ENCODE data around the gene MST1. TPM values are rescaled to one million over a fixed set of nuclear protein-coding genes. Genes with fewer than 3 reads are reported as not detected.

Gene MST1
- total RNA-seq, result 5.4 and 6.2 TPM in 2 replicates

GRCh38 chr3:49689046-49689907, at the start of gene MST1, which contains the start of gene RNF123:
Gene MST1, minus strand, starts transcription at chr3:49689474. Its CDS starts 783 bp downstream, at chr3:49688691.
Gene RNF123, plus strand, starts transcription at chr3:49689557. Its CDS starts 1,609 bp downstream, at chr3:49691166.

DNA sequence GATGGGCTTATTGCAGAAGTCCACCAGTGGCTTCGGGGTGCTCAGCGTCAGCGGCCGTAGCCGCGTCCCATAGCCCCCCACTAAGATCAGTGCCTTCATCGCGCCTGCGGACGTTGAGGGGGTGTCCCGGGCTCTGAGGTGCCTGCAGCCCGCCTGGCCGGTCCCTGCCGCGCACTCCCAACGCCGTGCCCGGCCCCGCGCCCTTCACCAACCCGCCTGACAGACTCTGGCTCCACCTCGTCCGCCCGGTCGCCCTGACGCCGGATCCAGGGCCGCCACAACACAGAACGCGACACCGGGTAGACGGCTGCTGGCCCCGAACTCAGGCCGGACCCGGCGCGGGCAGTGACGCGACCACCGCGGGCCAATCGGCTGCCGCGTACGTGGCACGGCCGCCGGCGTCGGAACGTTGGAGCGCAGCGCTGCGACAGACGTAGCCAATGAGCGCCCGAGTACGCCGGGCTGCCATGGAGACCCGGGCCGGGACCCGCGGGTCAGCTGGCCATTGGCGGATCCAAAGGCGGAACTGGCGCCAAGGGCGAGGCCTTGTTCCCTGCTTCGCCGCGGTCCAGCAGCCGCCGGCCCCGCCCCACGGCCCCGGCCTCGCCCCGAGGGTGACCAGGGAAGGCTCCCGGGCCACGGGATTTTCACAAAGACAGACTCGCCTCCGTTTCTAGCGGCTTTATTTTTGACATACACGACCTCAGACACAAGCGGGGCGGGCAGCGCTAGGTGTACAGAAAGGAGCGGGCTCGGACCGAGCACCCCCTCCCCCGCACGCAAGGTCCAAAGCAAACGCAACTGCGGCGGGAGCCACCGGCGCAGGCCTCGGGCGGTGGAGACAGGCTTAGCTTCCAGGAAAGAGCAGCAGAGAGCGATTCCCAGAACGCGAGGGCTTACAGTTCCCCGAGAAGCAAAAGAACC, 34.6 kb upstream of the MST1 start, which contains the start of gene GMPPB:
TSS of gene GMPPB (minus strand) at position 324 of the 924 bp plus-strand sequence. CDS start at position 99, 225 bp downstream.

DNA sequence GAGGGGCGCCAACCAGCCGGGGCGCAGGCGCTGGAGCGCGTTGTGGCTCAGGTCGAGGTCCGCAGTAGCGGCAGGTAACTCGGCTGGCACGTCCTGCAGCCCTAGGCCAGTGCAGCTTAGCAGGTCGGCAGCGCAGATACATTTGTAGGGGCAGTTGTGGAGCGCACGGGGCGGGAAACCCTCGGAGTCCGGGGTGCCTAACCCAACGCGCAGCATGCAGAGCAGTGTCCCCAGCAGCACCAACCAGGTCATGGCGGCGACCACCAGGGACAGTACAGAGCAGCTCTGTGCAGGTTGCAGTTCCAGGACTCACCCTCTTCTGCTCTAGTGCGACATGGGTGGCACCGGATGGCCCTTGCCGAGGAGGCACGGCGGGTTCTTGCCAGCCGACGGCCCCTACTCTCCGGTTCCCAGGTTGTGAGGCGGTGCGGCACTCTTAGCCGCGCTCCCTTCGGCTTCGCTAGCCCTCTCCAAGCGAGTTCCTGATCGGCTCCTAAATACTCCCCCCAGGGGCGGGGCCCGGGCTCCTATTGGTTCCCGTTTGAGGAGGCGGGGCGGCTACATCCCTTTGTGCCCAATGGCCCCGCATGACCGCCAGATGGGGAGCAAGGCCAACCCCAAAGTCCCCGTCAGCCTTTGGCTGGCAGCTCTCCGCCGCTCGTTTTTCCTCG, 30.1 kb upstream of the MST1 start, which contains the start of gene AMIGO3:
TSS of gene AMIGO3 (minus strand) at position 471 of the 671 bp plus-strand sequence. CDS start at position 252, 219 bp downstream.

DNA sequence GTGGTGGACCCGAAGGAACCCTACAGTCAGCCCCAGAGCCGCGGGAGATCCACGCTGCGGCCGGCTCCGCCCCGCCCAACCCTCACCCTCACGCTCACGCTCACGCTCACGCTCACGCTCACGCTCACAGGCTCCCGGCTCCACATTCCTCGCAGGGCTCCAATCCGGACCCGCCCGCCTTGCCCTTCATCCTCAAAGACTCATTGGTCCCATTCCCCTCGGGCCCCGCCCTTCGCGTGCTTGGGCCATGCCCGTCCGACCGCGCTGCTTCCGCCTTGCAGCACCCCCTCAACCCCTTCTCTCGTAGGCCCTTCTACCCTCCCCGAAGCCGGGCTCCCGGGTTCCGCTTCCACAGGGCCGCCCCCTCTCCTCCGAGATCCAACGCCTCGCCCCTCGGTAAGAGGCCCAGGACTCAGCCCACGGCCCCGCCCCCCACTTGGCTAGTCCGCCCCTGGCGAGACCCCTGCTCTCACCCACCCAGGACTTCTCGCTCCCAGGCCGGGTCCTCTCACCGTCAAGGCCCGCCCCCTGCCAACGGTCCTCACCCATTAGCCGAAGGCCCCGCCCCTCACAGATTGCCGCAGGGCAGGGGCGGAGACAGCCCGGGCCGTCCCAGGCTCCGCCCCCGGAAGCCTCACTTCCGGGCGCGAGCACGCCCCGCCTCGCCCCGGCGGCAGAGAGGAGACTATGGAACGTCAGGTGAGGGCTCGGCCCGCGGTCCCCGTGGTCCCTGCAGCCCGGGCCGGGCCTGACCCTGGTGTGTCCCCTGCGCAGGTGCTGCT, 15.4 kb downstream of the MST1 start, which contains the start of gene APEH:
TSS of gene APEH (plus strand) at position 637 of the 782 bp plus-strand sequence. CDS start at position 688, 51 bp downstream.

Other genes with a start within 250 kb of the MST1 start
- 40.0 and 49.7 TPM in 2 replicates for gene DAG1, start 219.2 kb downstream of the MST1 start, total RNA-seq
- gene BSN, start 135.0 kb downstream of the MST1 start, total RNA-seq, result under 0.01 and 0.12 TPM in 2 replicates
- gene APEH, start 15.1 kb downstream of the MST1 start, total RNA-seq, result 173 TPM in 2 replicates
- gene RNF123, start 83 bp upstream of the MST1 start, total RNA-seq, result 24.1 and 33.9 TPM in 2 replicates
- 1.1 TPM in 1 of 2 replicates, not detected in the other for gene AMIGO3, start 30.2 kb upstream of the MST1 start, total RNA-seq
- 59.5 and 68.9 TPM in 2 replicates for gene GMPPB, start 34.5 kb upstream of the MST1 start, total RNA-seq
- 30.5 and 31.8 TPM in 2 replicates for gene IP6K1, start 97.1 kb upstream of the MST1 start, total RNA-seq
- 0.12 TPM in 1 of 2 replicates, not detected in the other for gene CDHR4, start 110.4 kb upstream of the MST1 start, total RNA-seq
- 3.7 and 5.4 TPM in 2 replicates for gene INKA1, start 113.8 kb upstream of the MST1 start, total RNA-seq
- 32.4 and 52.2 TPM in 2 replicates for gene UBA7, start 124.5 kb upstream of the MST1 start, total RNA-seq
- 3.1 and 10.5 TPM in 2 replicates for gene TRAIP, start 167.1 kb upstream of the MST1 start, total RNA-seq
- not detected in 2 replicates for gene CAMKV, start 180.4 kb upstream of the MST1 start, total RNA-seq
- gene MST1R, start 214.4 kb upstream of the MST1 start, total RNA-seq, result 0.25 and 0.33 TPM in 2 replicates
- gene MON1A, start 240.3 kb upstream of the MST1 start, total RNA-seq, result 14.1 and 14.3 TPM in 2 replicates

Data from uterine smooth muscle cell (primary cell).